ENCODE data around the gene MYH6.

DNA sequence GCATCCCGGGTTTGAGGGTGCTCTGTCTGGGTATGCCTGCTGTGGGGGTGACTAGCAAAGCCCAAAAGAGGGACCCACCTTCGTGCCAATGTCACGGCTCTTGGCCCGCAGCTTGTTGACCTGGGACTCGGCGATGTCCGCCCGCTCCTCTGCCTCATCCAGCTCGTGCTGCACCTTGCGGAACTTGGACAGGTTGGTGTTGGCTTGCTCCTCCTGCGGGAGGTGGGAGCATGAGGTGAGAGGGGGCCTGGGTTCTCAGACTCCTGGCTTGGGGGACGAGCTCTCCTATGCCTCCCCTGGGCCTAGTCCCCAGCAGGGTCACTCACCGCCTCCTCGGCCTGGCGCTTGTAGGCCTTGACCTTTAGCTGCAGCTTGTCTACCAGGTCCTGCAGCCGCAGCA is 5.6 kb upstream of the MYH6 start:
- TF ChIP-seq, protein P1, sequence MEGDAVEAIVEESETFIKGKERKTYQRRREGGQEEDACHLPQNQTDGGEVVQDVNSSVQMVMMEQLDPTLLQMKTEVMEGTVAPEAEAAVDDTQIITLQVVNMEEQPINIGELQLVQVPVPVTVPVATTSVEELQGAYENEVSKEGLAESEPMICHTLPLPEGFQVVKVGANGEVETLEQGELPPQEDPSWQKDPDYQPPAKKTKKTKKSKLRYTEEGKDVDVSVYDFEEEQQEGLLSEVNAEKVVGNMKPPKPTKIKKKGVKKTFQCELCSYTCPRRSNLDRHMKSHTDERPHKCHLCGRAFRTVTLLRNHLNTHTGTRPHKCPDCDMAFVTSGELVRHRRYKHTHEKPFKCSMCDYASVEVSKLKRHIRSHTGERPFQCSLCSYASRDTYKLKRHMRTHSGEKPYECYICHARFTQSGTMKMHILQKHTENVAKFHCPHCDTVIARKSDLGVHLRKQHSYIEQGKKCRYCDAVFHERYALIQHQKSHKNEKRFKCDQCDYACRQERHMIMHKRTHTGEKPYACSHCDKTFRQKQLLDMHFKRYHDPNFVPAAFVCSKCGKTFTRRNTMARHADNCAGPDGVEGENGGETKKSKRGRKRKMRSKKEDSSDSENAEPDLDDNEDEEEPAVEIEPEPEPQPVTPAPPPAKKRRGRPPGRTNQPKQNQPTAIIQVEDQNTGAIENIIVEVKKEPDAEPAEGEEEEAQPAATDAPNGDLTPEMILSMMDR (IDR thresholded peaks at IDR 0.05; ENCODE audit: low read depth, low read length, missing input control) = no peak
- TF ChIP-seq TAF1 (conservative IDR thresholded peaks at IDR 0.05) = no peak

Measured in liver (tissue), 3 donors.